Transverse colon (tissue), 4 donors: ENCODE results near the gene LONP2. TPM values are rescaled to one million over a fixed set of nuclear protein-coding genes. Genes with fewer than 3 reads are reported as not detected.
"Not testable (repeated sequence)": the region's sequence is repeated elsewhere in the genome, so short reads cannot be mapped to it uniquely, and the experiment has no call there.

Source experiments
- DNase-seq: peaks from one replicate; pipeline ENCODE4 v3.0.0-alpha.2; 2019
- H3K27ac ChIP-seq, 4 donors: fragments of 200-600 bp; sonication (generic); 2 replicates each; pipeline ENCODE4 v1.5.1; 2016 to 2018; ENCODE audit warnings: inconsistent platforms in 4 of 4
- H3K27me3 ChIP-seq: fragments of 200-600 bp; sonication (generic); 2 replicates; pipeline ENCODE4 v1.5.1; 2017; ENCODE audit warnings: inconsistent platforms
- H3K36me3 ChIP-seq, 4 donors: fragments of 200-600 bp; sonication (generic); 2 replicates each; pipeline ENCODE4 v1.5.1; 2017 to 2019; ENCODE audit warnings: inconsistent platforms in 4 of 4
- H3K4me1 ChIP-seq, 4 donors: fragments of 200-600 bp; sonication (generic); 2 replicates each; pipeline ENCODE4 v1.5.1; 2017 to 2020; ENCODE audit warnings: inconsistent platforms in 4 of 4
- H3K4me3 ChIP-seq, 4 donors: fragments of 200-600 bp; sonication (generic); 1 replicate in 1 of 4; 2 replicates in 3 of 4; pipeline versions ENCODE4 v1.5.1 to v1.6.1; 2017 to 2019; ENCODE audit warnings: inconsistent platforms in 4 of 4
- H3K9me3 ChIP-seq, 2 donors: fragments of 200-600 bp; sonication (generic); 2 replicates each; pipeline ENCODE4 v1.5.1; 2017 to 2019; ENCODE audit warnings: inconsistent platforms in 2 of 2
- CTCF ChIP-seq, 5 experiments: fragments of 200-600 bp in 3 of 5; fragments of 450-650 bp in 2 of 5; sonication (generic) in 3 of 5; IDR thresholded peaks; 1 replicate in 2 of 5; 2 replicates in 3 of 5; pipeline ENCODE4 v1.5.1; 2016 to 2017; ENCODE audit warnings: antibody characterized with exemption in 5 of 5, inconsistent platforms in 3 of 5, mild to moderate bottlenecking in 2 of 5, moderate library complexity in 1 of 5
- EP300 ChIP-seq: sonication (generic); formaldehyde crosslinking; IDR thresholded peaks from one replicate; pipeline ENCODE4 v1.6.1; 2017; ENCODE audit warnings: antibody characterized with exemption, low read depth
- POLR2A ChIP-seq: fragments of 450-650 bp; IDR thresholded peaks from one replicate; pipeline ENCODE4 v1.6.1; 2016; ENCODE audit warnings: antibody characterized with exemption, mild to moderate bottlenecking, moderate library complexity
- POLR2AphosphoS5 ChIP-seq, 3 donors: sonication (generic); formaldehyde crosslinking; IDR thresholded peaks; one replicate each; pipeline ENCODE4 v1.6.1; 2016; ENCODE audit warnings: antibody characterized with exemption in 3 of 3
- WGBS, 2 donors: methylation state at CpG; one replicate each; pipeline ENCODE4 v1.1.5; 2018; ENCODE audit warnings: low coverage in 1 of 2; 5-methylcytosine and 5-hydroxymethylcytosine counted together
- in situ Hi-C, 4 donors: fragments of 200-750 bp; cut with MboI; loops; one replicate each; pipeline versions ENCODE4 v1.15.0 to v1.15.1; 2017; ENCODE audit warnings: low sequenced_read_pairs in 3 of 4, low pct_ligation_motif_present in 1 of 4, low pct_unique_long_range_greater_than_20kb in 1 of 4
- intact Hi-C: fragments of 100-400 bp; cut with DNase I; formaldehyde crosslinking; loops from one replicate; pipeline ENCODE4 v1.15.1; 2023; ENCODE audit warnings: low total_unique reads
- total RNA-seq, 4 donors: library from RNA; depleted of rRNA; stranded (reverse); fragments of >200 nt; gene quantifications; one replicate each; pipeline ENCODE4 v1.1.0, GENCODE V29; 2016

The LONP2 gene
- total RNA-seq, 4 donors from 2014 or later = 51.3 to 104 (median 65.3) TPM

- no peak overlapping the region for H3K27ac ChIP-seq
- DNase-seq = no peak
Measured at GRCh38 chr16:48369765-48370164, 125.7 kb downstream of the LONP2 start.

GRCh38 chr16:48370229-48370628 is 126.1 kb downstream of the LONP2 start:
- intact Hi-C loops = no loop called here
- no peaks in the 10 kb centered on the region for H3K36me3 ChIP-seq
- H3K4me3 ChIP-seq = no peak overlapping the region
- DNase-seq = no peak
- H3K27me3 ChIP-seq = no peaks in the 10 kb centered on the region
- H3K9me3 ChIP-seq = no peaks in the 10 kb centered on the region
- H3K27ac ChIP-seq = no peak overlapping the region
- in situ Hi-C loops = loop anchor here in 2 of 4 donors (25.0 kb wide), 2 partner anchors 142 to 167 kb away; no protein-coding TSS in a partner anchor
- peaks cover 15 to 80% (median 33%) of the 10 kb centered on the region in 4 donors for H3K4me1 ChIP-seq
- TF ChIP-seq EP300 (no peak), POLR2A (no peak), CTCF (IDR thresholded peaks at IDR 0.05) (no peak), POLR2AphosphoS5 (IDR thresholded peaks at IDR 0.05) (no peak)
- WGBS, 2 donors = 43 to 95% methylated on average over 1 to 8 of the region's 8 CpGs

More at GRCh38 chr16:48369765-48370164, 125.7 kb downstream of the LONP2 start:
- intact Hi-C loops (no loop called here), in situ Hi-C loops (loop anchor here in 2 of 4 donors (25.0 kb wide), 2 partner anchors 143 to 168 kb away; no protein-coding TSS in a partner anchor)
- TF ChIP-seq POLR2AphosphoS5 (IDR thresholded peaks at IDR 0.05) (no peak), CTCF (IDR thresholded peaks at IDR 0.05) (no peak), EP300 (no peak), POLR2A (no peak)
- Histone ChIP-seq H3K36me3 (no peaks in the 10 kb centered on the region), H3K4me1 (peaks cover 17 to 80% (median 32%) of the 10 kb centered on the region in 4 donors), H3K27me3 (no peaks in the 10 kb centered on the region), H3K9me3 (no peaks in the 10 kb centered on the region), H3K4me3 (no peak overlapping the region)
- 75 to 84% methylated on average over 1 of the region's 1 CpG for WGBS, 2 donors

- H3K4me3 ChIP-seq, H3K9me3 ChIP-seq, H3K36me3 ChIP-seq, H3K27me3 ChIP-seq, DNase-seq, H3K27ac ChIP-seq, intact Hi-C loops: not testable (repeated sequence)
- 63 to 84% methylated on average over 1 to 18 of the region's 18 CpGs for WGBS, 2 donors
- peaks cover 12 to 82% (median 32%) of the 10 kb centered on the region in 4 donors for H3K4me1 ChIP-seq
- in situ Hi-C loops = loop anchor here in 2 of 4 donors (25.0 kb wide), 2 partner anchors 141 to 166 kb away; no protein-coding TSS in a partner anchor
Measured at GRCh38 chr16:48370668-48371392, 126.7 kb downstream of the LONP2 start.

GRCh38 chr16:48371393-48371780 is 127.3 kb downstream of the LONP2 start:
- TF ChIP-seq EP300 (no peak), POLR2AphosphoS5 (IDR thresholded peaks at IDR 0.05) (no peak), CTCF (IDR thresholded peaks at IDR 0.05) (no peak), POLR2A (no peak)
- in situ Hi-C loops (loop anchor here in 2 of 4 donors (25.0 kb wide), 2 partner anchors 141 to 166 kb away; no protein-coding TSS in a partner anchor), intact Hi-C loops (no loop called here)
- H3K27me3 ChIP-seq = no peaks in the 10 kb centered on the region
- no peak overlapping the region for H3K4me3 ChIP-seq
- H3K36me3 ChIP-seq = no peaks in the 10 kb centered on the region
- DNase-seq = no peak
- H3K27ac ChIP-seq = no peak overlapping the region
- peaks cover 11 to 85% (median 34%) of the 10 kb centered on the region in 4 donors for H3K4me1 ChIP-seq
- no peaks in the 10 kb centered on the region for H3K9me3 ChIP-seq
